Fibroblast of pulmonary artery (primary cell): Measurements from ENCODE around the gene ZNF330.

ENCODE experiments used
- DNase-seq: peaks from one replicate; pipeline ENCODE4 v3.0.0-alpha.2; 2010; ENCODE audit warnings: low read depth
- H3K4me3 ChIP-seq: replicated peaks from 2 replicates; pipeline ENCODE4 v1.5.1; 2011; ENCODE audit warnings: low read depth, mild to moderate bottlenecking, control low read depth, low read length, moderate library complexity
- TF ChIP-seq, protein P1 (sequence below): IDR thresholded peaks from 2 replicates; pipeline ENCODE4 v1.5.1; 2011; ENCODE audit warnings: mild to moderate bottlenecking, control low read depth, low read length, inconsistent platforms; ENCODE audit errors: missing control alignments

ZNF330 gene

DNA sequence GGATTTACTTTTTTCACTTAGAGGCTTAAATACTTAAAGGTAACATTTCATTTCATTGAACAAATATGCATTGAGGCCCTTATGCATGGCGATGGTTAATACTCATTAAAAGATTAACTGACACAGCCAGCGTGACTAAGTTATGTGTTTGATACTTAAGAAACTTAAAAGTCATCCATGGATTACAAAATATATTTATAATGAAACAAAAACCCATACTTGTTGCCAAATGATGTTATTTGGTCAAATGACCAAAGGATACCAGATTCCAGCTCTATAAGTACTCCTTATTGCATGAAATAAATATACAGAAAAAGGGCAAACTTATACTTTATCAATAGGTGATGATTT lies 26.7 kb downstream of the ZNF330 start:
- no peak overlapping the region for H3K4me3 ChIP-seq
- TF ChIP-seq, protein P1, sequence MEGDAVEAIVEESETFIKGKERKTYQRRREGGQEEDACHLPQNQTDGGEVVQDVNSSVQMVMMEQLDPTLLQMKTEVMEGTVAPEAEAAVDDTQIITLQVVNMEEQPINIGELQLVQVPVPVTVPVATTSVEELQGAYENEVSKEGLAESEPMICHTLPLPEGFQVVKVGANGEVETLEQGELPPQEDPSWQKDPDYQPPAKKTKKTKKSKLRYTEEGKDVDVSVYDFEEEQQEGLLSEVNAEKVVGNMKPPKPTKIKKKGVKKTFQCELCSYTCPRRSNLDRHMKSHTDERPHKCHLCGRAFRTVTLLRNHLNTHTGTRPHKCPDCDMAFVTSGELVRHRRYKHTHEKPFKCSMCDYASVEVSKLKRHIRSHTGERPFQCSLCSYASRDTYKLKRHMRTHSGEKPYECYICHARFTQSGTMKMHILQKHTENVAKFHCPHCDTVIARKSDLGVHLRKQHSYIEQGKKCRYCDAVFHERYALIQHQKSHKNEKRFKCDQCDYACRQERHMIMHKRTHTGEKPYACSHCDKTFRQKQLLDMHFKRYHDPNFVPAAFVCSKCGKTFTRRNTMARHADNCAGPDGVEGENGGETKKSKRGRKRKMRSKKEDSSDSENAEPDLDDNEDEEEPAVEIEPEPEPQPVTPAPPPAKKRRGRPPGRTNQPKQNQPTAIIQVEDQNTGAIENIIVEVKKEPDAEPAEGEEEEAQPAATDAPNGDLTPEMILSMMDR = no peak
- no peak for DNase-seq

DNA sequence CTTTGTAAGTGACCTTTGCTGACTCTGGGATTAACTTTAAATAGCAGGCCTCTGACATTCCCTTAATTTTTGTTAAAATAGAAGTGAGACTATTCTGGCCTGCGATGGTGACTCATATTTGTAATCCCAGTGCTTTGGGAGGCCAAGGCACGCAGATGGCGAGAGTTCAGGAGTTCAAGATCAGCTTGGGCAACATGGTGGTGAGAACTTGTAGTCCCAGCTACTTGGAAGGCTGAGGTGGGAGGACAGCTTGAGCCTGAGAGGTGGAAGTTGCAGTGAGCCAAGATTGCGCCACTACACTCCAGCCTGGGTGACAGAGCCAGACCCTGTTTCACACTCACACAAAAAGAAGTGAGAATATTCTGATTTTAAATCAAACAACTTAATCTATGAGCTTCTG lies 27.3 kb downstream of the ZNF330 start:
- no peak overlapping the region for H3K4me3 ChIP-seq
- TF ChIP-seq, protein P1 = no peak
- peak; percentile 77 for DNase-seq

GRCh38 chr4:141248486-141248885 lies 27.8 kb downstream of the ZNF330 start:
- no peak for DNase-seq
- TF ChIP-seq, protein P1 = no peak

GRCh38 chr4:141254326-141254725 lies 33.6 kb downstream of the ZNF330 start:
- no peak overlapping the region for H3K4me3 ChIP-seq
- TF ChIP-seq, protein P1 = peak; percentile 12
- DNase-seq = no peak

More at GRCh38 chr4:141248486-141248885, 27.8 kb downstream of the ZNF330 start:
- H3K4me3 ChIP-seq = no peak overlapping the region

DNA sequence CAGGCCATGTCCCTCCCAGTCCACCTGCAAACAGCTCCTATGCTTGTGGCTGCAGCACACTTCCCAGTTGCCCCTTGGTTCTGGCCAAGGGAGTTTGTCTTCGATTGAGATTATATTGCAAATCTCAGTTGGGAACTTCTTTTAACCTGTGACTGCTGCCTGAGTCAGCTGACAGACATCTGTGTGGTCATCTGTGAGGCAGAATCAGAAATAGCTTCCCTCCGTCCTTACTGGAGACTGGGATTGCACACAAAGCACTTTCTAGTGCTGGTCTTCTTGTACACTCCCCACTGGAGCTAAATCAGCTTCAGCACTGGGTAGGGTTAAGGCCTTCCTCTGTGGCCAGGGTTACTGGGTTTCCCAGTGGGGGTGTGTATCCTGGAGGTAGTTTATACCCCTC lies 34.3 kb downstream of the ZNF330 start:
- no peak for DNase-seq
- no peak overlapping the region for H3K4me3 ChIP-seq
- TF ChIP-seq, protein P1 = no peak

DNA sequence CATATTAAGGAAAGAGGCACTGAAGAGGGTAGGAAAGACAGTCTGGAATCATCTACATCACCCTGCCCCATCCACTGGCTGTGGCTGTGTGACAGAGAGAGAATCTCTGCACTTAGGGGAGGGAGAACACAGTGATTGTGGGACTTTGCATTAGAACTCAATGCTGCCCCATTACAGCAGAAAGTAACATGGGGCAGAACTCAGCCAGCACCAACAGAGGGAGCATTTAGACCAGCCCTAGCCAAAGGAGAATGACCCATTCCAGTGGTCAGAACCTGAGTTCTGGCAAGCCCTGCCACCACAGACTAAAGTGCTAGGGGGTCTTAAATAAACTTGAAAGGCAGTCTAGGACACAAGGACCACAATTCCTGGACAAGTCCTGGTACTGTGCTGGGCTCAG lies 37.9 kb downstream of the ZNF330 start:
- no peak overlapping the region for H3K4me3 ChIP-seq
- TF ChIP-seq, protein P1 = no peak
- DNase-seq = no peak

GRCh38 chr4:141275834-141276233 lies 55.1 kb downstream of the ZNF330 start:
- TF ChIP-seq, protein P1 = no peak
- no peak overlapping the region for H3K4me3 ChIP-seq
- peak; percentile 88 for DNase-seq
